AG20443 (cell line): ENCODE data around the gene INHBE.

Experiments
- DNase-seq: peaks from one replicate; pipeline ENCODE4 v3.0.0; 2012; ENCODE audit warnings: low spot score, mixed read lengths

INHBE gene

GRCh38 chr12:57461276-57461916 is 6.3 kb downstream of the INHBE start:
- peak; percentile 72 for DNase-seq

DNA sequence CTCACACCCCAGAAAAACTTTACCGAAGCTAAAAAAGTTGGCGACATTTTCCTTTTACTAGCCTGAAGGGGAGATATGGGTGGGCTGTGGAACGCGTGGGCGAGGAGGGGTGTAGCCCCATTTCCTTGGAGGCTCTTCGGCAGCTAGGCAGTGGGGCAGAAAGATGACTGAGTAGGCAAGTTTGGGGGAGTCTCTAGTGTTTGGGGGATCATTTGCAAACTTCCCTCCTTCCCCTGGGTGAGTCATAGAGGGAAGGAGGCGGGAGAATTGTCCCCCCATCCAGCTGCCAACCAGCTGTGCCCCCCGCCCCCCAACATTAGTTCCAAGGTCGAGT is 6.8 kb downstream of the INHBE start:
- DNase-seq, result no peak

DNA sequence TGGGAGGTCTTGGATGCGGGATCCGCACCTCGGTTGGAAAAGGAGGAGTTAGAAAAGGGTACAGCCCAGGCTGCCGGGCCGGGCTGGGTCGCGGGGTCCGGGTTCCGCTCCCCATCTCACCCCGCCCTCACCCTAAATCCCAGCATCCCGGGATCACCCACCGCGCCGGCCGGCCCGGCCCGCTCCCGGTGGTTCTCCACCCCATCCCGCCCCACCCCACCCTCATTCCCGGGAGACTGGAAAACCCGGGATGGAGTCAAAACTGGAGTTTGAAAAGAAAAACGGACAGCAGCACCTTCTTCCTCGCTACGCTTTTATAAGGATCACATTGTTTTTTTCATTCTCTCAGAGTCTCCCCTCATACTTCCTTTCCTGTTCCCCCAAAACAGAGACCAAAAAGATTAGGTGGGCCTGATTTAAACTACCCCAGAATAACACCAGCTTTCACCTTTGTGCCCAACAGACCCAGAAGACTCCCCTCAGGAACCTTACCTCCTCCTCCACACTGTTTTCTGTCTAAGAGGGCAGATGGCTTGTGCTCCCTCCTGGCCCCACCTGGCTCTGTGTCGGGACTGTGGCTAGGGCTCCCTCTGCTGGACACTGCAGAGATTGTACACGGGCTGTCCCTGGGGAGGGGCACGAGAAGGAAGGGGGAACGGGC is 7.3 kb downstream of the INHBE start:
- DNase-seq, result peak; percentile 92

DNA sequence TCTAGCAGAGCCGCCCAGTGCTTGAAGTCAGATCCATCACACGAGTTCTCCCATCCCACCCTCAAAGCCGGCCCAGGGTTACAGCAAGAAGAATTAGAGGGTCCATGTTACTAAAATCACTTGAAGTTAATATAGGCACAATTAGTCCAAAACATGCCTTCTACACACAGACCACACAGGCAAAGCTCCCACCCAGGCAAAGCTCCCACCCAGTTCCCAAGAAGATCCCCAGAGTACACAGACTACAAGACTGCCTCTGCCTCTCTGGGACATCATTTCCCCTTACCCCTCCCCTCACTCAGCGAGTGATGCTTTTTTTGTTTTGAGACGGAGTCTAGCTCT is 7.8 kb downstream of the INHBE start:
- no peak for DNase-seq

DNA sequence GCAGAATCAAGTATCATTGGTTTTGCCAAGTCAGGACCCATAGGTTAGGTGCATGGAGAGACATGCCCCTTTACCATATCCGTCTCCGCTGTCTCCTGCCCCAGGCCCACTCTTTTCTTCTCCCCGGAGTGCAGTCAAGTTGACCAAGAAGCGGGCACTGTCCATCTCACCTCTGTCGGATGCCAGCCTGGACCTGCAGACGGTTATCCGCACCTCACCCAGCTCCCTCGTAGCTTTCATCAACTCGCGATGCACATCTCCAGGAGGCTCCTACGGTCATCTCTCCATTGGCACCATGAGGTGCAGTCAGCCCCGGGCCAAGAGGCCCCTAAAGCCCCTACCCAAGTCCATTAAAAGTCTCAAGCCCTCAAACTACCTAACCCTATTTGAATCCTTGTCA is 9.5 kb downstream of the INHBE start:
- DNase-seq, result no peak

DNA sequence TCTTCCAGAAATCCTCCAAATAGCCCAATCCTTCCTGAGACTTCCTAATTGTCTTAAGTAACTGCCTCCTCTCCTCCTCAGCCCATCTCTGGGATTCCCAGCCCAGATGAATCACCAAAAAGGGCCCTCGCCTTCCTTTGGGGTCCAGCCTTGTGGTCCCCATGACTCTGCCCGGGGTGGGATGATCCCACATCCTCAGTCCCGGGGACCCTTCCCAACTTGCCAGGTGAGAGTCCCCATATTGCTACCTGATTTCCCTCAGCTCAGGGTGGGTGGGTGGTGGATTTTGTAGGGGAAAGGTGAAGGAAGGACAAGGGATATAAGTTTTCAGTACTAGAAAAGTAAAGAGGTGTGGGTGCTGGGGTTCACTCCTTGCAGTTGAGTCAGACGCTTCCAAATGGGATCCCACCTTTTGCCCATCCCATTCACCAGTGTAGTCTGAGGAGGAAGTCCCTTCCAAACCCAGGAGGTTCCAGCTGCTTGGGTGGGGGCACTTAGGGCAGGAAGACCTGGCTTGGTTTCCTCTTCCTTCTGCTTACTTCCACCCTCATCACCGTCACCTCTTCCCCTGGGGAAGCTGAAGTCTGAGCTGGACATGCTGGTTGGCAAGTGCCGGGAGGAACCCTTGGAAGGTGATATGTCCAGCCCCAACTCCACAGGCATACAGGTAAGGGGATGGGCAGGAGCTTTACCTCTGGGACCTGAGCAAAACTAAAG is 10.1 kb downstream of the INHBE start:
- DNase-seq, result no peak

- no peak for DNase-seq
These were observed 10.8 kb downstream of the INHBE start for GRCh38 chr12:57465747-57466505.

DNA sequence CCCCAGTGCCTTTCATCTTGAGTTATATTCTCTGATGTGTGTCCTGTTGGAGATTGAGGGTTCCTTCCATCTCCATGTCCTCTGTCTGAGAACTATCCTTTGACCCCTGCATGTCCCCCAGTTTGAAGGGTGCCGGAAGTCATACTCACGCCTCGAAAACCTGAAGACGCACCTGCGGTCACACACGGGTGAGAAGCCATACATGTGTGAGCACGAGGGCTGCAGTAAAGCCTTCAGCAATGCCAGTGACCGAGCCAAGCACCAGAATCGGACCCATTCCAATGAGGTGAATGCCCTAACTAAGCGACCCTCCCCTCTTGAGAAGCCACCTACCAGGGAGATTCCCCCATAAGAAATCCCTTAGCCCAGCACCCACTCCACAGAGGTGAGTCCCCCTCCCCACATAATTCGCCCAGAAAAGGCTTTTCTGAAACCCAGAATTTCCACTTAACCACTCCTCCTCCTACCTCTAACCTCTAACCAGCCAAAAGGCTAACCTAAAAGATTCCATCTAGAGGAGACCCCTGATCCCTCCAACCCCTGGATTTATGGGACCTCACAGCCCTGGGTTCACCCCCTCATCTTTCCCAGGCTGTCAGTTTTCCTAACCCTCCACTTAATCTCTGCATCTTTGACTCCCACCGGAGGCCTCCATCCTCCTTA is 12.2 kb downstream of the INHBE start:
- DNase-seq, result no peak

DNA sequence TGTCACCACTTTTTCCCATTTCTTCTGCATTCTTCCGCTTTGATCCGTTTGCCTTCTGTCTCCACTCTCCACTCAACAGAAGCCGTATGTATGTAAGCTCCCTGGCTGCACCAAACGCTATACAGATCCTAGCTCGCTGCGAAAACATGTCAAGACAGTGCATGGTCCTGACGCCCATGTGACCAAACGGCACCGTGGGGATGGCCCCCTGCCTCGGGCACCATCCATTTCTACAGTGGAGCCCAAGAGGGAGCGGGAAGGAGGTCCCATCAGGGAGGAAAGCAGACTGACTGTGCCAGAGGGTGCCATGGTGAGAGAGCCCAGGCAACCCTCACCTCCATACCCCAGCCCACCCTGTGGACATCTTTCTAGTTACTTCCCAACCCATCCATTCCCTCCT is 12.8 kb downstream of the INHBE start:
- DNase-seq, result no peak

- no peak for DNase-seq
These were observed 14.4 kb downstream of the INHBE start for GRCh38 chr12:57469296-57470164.

DNA sequence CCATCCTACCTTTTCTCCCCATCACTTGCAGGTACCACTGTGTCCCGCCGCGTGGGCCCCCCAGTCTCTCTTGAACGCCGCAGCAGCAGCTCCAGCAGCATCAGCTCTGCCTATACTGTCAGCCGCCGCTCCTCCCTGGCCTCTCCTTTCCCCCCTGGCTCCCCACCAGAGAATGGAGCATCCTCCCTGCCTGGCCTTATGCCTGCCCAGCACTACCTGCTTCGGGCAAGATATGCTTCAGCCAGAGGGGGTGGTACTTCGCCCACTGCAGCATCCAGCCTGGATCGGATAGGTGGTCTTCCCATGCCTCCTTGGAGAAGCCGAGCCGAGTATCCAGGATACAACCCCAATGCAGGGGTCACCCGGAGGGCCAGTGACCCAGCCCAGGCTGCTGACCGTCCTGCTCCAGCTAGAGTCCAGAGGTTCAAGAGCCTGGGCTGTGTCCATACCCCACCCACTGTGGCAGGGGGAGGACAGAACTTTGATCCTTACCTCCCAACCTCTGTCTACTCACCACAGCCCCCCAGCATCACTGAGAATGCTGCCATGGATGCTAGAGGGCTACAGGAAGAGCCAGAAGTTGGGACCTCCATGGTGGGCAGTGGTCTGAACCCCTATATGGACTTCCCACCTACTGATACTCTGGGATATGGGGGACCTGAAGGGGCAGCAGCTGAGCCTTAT is 15.3 kb downstream of the INHBE start:
- DNase-seq, result no peak

DNA sequence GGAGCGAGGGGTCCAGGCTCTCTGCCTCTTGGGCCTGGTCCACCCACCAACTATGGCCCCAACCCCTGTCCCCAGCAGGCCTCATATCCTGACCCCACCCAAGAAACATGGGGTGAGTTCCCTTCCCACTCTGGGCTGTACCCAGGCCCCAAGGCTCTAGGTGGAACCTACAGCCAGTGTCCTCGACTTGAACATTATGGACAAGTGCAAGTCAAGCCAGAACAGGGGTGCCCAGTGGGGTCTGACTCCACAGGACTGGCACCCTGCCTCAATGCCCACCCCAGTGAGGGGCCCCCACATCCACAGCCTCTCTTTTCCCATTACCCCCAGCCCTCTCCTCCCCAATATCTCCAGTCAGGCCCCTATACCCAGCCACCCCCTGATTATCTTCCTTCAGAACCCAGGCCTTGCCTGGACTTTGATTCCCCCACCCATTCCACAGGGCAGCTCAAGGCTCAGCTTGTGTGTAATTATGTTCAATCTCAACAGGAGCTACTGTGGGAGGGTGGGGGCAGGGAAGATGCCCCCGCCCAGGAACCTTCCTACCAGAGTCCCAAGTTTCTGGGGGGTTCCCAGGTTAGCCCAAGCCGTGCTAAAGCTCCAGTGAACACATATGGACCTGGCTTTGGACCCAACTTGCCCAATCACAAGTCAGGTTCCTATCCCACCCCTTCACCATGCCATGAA is 16.0 kb downstream of the INHBE start:
- DNase-seq, result no peak

GRCh38 chr12:57471661-57472060 is 16.6 kb downstream of the INHBE start:
- DNase-seq, result no peak

DNA sequence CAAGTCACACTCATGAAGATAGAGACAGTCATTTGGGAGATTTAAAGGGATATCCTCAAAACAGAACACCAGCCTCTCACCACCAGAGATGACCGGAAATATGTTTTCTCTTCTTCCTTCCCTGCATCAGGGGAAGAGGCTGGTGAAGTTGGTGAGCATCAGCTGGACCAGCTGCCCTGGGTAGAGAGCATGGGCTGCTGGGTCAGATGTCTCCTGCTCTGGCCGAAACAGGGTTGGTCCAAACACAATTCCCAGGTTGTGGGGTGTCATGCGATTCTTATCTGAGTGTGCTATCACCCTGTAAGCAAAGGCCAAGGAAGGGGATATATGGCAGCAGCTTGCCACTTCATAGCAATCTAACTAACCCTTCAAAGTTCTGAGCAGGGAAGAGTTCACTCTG is 17.3 kb downstream of the INHBE start:
- DNase-seq, result no peak

- no peak for DNase-seq
These were observed 18.3 kb downstream of the INHBE start for GRCh38 chr12:57473392-57473791.

DNA sequence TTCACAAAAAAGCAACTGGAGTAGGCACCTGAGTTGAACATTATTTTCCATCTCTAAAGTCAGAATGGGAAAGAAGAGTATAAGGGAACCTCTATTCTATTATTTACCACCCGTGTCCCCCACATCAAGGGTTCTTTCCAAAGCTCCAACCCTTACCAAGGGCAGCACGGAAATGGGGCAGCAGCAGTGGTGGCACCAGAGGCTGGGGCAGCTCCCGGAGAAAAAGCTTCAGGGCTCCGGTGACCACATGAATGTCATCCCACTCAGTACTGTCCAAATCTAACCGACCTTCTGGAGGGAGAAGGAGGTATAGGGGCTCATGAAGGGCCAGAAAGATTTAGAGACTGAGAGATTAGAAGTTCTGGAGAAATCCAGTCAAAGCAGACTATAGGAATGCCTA is 18.8 kb downstream of the INHBE start:
- no peak for DNase-seq

- DNase-seq, result no peak
These were observed 19.3 kb downstream of the INHBE start for GRCh38 chr12:57474430-57474829.

DNA sequence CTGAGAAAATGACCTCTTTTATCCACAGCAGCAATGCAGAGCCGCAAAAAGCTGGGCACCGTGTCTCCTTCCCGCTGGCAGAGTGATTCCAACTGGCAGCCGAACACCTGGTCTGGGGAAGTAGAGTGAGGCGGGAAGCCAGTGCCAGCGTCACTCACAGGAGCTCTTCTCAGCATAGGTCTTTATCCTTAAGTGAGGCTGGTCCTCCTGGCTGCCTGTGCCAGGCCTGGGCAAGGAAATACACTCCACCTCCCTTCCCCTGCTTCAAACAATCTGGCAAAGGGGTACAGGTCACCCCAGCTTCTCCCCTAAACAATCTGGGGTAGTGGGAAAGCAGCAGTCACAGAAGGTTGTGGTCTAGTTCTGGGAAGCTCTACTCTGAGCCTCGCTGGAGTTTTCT is 19.8 kb downstream of the INHBE start:
- no peak for DNase-seq

- DNase-seq, result peak; percentile 71
These were observed 20.4 kb downstream of the INHBE start for GRCh38 chr12:57475271-57476161.
